ENCODE results near the gene CHRNA9. TPM values are rescaled to one million over a fixed set of nuclear protein-coding genes. Genes with fewer than 3 reads are reported as not detected.

CHRNA9 gene
- total and polyA plus RNA-seq, 2 of the 4 experiments (the other 2 are of a cell fraction), result not detected

DNA sequence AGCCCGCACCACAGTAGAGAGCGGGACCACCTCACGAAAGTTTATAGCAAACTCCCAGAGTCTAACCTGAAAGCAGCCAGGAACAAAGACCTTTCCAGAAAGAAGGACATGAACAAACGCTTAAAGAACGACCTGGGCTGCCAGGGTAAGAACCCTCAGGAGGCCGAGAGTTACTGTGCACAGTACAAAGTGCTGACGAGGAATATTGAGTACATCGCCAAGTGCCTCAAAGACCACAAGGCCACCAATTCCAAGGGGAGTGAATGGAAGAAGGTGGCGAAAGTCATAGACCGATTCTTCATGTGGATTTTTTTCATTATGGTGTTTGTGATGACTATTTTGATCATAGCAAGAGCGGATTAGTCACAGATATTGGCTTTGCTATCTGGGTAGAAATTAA, 19.0 kb downstream of the CHRNA9 start:
- H2AK9ac ChIP-seq (replicated peaks; ENCODE audit: low read depth, low read length, poor library complexity), result no peak overlapping the region
- no peaks in the 10 kb centered on the region for H3K36me3 ChIP-seq (ENCODE audit: control insufficient read depth, insufficient read depth, low read length)
- H3K9me3 ChIP-seq (ENCODE audit: control insufficient read depth, insufficient read depth, low read length), result no peaks in the 10 kb centered on the region
- ChIA-PET CTCF (no interaction called here), POLR2A (ENCODE audit: unreplicated experiment) (no interaction called here)
- H3K23ac ChIP-seq (ENCODE audit: low read depth, low read length), result no peak overlapping the region
- TF ChIP-seq SMC3 (IDR thresholded peaks at IDR 0.05; ENCODE audit: low read depth, low read length) (no peak), MAFK (IDR thresholded peaks at IDR 0.05; ENCODE audit: low read depth, low read length) (no peak), RFX5 (IDR thresholded peaks at IDR 0.05; ENCODE audit: low read depth, low read length) (no peak), NFE2L2 (IDR thresholded peaks at IDR 0.05; ENCODE audit: low read depth, low read length) (no peak), BHLHE40 (IDR thresholded peaks at IDR 0.05; ENCODE audit: low read depth, low read length) (no peak), MAZ (IDR thresholded peaks at IDR 0.05; ENCODE audit: borderline replicate concordance, low read depth, low read length) (no peak), RCOR1 (IDR thresholded peaks at IDR 0.05; ENCODE audit: insufficient replicate concordance, low read length) (no peak), FOS (IDR thresholded peaks at IDR 0.05; ENCODE audit: low read depth, low read length) (no peak)
- TF ChIP-seq, protein P1, sequence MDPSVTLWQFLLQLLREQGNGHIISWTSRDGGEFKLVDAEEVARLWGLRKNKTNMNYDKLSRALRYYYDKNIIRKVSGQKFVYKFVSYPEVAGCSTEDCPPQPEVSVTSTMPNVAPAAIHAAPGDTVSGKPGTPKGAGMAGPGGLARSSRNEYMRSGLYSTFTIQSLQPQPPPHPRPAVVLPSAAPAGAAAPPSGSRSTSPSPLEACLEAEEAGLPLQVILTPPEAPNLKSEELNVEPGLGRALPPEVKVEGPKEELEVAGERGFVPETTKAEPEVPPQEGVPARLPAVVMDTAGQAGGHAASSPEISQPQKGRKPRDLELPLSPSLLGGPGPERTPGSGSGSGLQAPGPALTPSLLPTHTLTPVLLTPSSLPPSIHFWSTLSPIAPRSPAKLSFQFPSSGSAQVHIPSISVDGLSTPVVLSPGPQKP (IDR thresholded peaks at IDR 0.05; ENCODE audit: borderline replicate concordance, low read depth, low read length), result no peak
- H3K9me1 ChIP-seq (ENCODE audit: insufficient read depth, low read length), result no peaks in the 10 kb centered on the region
- no peak overlapping the region for H3K4ac ChIP-seq (ENCODE audit: low read depth, low read length)
- H3K18ac ChIP-seq (ENCODE audit: low read depth, low read length), result no peak overlapping the region
- H4K8ac ChIP-seq (ENCODE audit: low read depth in 2 of 2, low read length in 2 of 2), result no peak overlapping the region
- H2AFZ ChIP-seq (replicated peaks; ENCODE audit: low read length, poor library complexity), result no peak overlapping the region
- no peak overlapping the region for H3K9ac ChIP-seq (ENCODE audit: low read depth, low read length)
- no peak overlapping the region for H4K91ac ChIP-seq (ENCODE audit: insufficient read depth, low read depth, low read length)
- ATAC-seq (ENCODE audit: low read depth) (no peak), DNase-seq (no peak)
- H2BK5ac ChIP-seq (ENCODE audit: low read depth, low read length, poor library complexity, severe bottlenecking), result no peak overlapping the region
- no peak overlapping the region for H3K56ac ChIP-seq (ENCODE audit: extremely low read depth, insufficient read depth, low read length)
- intact Hi-C loops (cut with micrococcal nuclease), result no loop called here
- peaks cover 2% of the 10 kb centered on the region; the same call in 1 of the 2 replicates for H3K27me3 ChIP-seq (ENCODE audit: control insufficient read depth, insufficient read depth, low read length)
- H3K4me3 ChIP-seq (ENCODE audit: insufficient read depth, low read depth, low read length), result no peak overlapping the region
- H2BK15ac ChIP-seq (ENCODE audit: low read depth, low read length), result no peak overlapping the region
- H3K79me1 ChIP-seq (ENCODE audit: low read depth in 1 of 2, low read length in 2 of 2), result no peaks in the 10 kb centered on the region
- no peaks in the 10 kb centered on the region for H3K4me1 ChIP-seq (ENCODE audit: control insufficient read depth, insufficient read depth, low read length)
- H3K14ac ChIP-seq (replicated peaks; ENCODE audit: low read depth, low read length), result no peak overlapping the region
- no peak overlapping the region for H2BK120ac ChIP-seq (ENCODE audit: low read depth, low read length)
- no peak overlapping the region for H4K5ac ChIP-seq (ENCODE audit: low read depth, low read length)
- dilution Hi-C loops (cut with HindIII; ENCODE audit: low sequenced_read_pairs, unreplicated experiment), result no loop called here
- no peak overlapping the region for H3K4me2 ChIP-seq (ENCODE audit: low read depth, low read length)
- BruUV-seq (replicated peaks), result no TSS peak
- WGBS, 2 experiments (ENCODE audit: extremely low coverage in 2 of 2, insufficient read length in 1 of 2), result 82% methylated on average over 4 of the region's 11 CpGs; no CpG with 5 or more reads in 1 of the 2 experiments
- in situ Hi-C loops (cut with MboI; ENCODE audit: low sequenced_read_pairs), result no loop called here
- no peaks in the 10 kb centered on the region for H4K20me1 ChIP-seq (ENCODE audit: insufficient read depth, low read length)
- no peak overlapping the region for H2BK20ac ChIP-seq (ENCODE audit: low read depth, low read length)
- no peak overlapping the region for H2AK5ac ChIP-seq (ENCODE audit: low read depth, low read length)
- no peak overlapping the region for H3K27ac ChIP-seq (ENCODE audit: insufficient read depth, low read length)

Data from IMR-90 (cell line).